Ishikawa (cell line): Measurements from ENCODE around the gene DPF1.

Experiments
- CEBPB ChIP-seq: IDR thresholded peaks from 2 replicates; pipeline ENCODE4 v1.6.1; 2012
- CREB1 ChIP-seq: IDR thresholded peaks from 2 replicates; pipeline ENCODE4 v1.6.1; 2012; ENCODE audit warnings: low read depth
- EGR1 ChIP-seq: IDR thresholded peaks from 2 replicates; pipeline ENCODE4 v1.6.1; 2012
- EP300 ChIP-seq: IDR thresholded peaks from 2 replicates; pipeline ENCODE4 v1.6.1; 2012; ENCODE audit warnings: borderline replicate concordance
- FOXM1 ChIP-seq: IDR thresholded peaks from 2 replicates; pipeline ENCODE4 v1.6.1; 2012; ENCODE audit warnings: low read depth, borderline replicate concordance
- NFIC ChIP-seq: IDR thresholded peaks from 2 replicates; pipeline ENCODE4 v1.6.1; 2012
- RAD21 ChIP-seq: IDR thresholded peaks from 2 replicates; pipeline ENCODE4 v1.6.1; 2012; ENCODE audit warnings: low read depth
- TAF1 ChIP-seq: IDR thresholded peaks from 2 replicates; pipeline ENCODE4 v1.6.1; 2012; ENCODE audit warnings: low read depth, mild to moderate bottlenecking
- TCF12 ChIP-seq: IDR thresholded peaks from 2 replicates; pipeline ENCODE4 v1.6.1; 2012; ENCODE audit warnings: low read depth
- TEAD4 ChIP-seq: IDR thresholded peaks from 2 replicates; pipeline ENCODE4 v1.6.1; 2012
- YY1 ChIP-seq: IDR thresholded peaks from 2 replicates; pipeline ENCODE4 v1.6.1; 2012; ENCODE audit warnings: low read depth
- ZBTB7A ChIP-seq: IDR thresholded peaks from 2 replicates; pipeline ENCODE4 v1.6.1; 2012; ENCODE audit warnings: low read depth
- TF ChIP-seq, protein P1 (sequence below): IDR thresholded peaks from 2 replicates; pipeline ENCODE4 v1.6.1; 2012; ENCODE audit warnings: low read depth, mild to moderate bottlenecking
- TF ChIP-seq, protein P2 (sequence below): IDR thresholded peaks from 2 replicates; pipeline ENCODE4 v1.6.1; 2012
- TF ChIP-seq, protein P3 (sequence below): IDR thresholded peaks from 2 replicates; pipeline ENCODE4 v1.6.1; 2012

The DPF1 gene

DNA sequence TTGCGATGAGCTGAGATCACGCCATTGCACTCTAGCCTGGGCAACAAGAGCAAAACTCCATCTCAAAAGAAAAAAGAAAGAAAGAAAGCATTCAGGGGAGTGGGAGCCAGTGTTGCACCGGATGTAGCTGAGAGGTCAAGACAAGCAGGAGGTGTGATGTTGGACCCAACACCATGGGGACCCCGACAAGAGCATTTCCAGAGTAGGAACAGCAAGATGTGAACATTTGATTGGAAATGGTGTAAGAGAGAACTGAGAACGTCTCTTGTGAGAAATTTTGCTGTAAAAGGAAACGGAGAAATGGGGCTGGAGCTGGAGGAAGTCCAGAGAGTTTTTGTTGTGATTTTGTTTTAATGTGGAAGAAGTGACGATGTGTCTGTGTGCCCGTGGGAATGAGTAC is 15.8 kb upstream of the DPF1 start:
- TF ChIP-seq FOXM1 (no peak), TAF1 (no peak), EP300 (no peak), RAD21 (no peak), NFIC (no peak), ZBTB7A (no peak), TEAD4 (no peak), TCF12 (no peak), YY1 (no peak), CEBPB (no peak), EGR1 (no peak)
- TF ChIP-seq, protein P1, sequence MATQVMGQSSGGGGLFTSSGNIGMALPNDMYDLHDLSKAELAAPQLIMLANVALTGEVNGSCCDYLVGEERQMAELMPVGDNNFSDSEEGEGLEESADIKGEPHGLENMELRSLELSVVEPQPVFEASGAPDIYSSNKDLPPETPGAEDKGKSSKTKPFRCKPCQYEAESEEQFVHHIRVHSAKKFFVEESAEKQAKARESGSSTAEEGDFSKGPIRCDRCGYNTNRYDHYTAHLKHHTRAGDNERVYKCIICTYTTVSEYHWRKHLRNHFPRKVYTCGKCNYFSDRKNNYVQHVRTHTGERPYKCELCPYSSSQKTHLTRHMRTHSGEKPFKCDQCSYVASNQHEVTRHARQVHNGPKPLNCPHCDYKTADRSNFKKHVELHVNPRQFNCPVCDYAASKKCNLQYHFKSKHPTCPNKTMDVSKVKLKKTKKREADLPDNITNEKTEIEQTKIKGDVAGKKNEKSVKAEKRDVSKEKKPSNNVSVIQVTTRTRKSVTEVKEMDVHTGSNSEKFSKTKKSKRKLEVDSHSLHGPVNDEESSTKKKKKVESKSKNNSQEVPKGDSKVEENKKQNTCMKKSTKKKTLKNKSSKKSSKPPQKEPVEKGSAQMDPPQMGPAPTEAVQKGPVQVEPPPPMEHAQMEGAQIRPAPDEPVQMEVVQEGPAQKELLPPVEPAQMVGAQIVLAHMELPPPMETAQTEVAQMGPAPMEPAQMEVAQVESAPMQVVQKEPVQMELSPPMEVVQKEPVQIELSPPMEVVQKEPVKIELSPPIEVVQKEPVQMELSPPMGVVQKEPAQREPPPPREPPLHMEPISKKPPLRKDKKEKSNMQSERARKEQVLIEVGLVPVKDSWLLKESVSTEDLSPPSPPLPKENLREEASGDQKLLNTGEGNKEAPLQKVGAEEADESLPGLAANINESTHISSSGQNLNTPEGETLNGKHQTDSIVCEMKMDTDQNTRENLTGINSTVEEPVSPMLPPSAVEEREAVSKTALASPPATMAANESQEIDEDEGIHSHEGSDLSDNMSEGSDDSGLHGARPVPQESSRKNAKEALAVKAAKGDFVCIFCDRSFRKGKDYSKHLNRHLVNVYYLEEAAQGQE = no peak
- TF ChIP-seq, protein P2, sequence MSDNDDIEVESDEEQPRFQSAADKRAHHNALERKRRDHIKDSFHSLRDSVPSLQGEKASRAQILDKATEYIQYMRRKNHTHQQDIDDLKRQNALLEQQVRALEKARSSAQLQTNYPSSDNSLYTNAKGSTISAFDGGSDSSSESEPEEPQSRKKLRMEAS = no peak
- TF ChIP-seq, protein P3, sequence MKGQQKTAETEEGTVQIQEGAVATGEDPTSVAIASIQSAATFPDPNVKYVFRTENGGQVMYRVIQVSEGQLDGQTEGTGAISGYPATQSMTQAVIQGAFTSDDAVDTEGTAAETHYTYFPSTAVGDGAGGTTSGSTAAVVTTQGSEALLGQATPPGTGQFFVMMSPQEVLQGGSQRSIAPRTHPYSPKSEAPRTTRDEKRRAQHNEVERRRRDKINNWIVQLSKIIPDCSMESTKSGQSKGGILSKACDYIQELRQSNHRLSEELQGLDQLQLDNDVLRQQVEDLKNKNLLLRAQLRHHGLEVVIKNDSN = no peak

DNA sequence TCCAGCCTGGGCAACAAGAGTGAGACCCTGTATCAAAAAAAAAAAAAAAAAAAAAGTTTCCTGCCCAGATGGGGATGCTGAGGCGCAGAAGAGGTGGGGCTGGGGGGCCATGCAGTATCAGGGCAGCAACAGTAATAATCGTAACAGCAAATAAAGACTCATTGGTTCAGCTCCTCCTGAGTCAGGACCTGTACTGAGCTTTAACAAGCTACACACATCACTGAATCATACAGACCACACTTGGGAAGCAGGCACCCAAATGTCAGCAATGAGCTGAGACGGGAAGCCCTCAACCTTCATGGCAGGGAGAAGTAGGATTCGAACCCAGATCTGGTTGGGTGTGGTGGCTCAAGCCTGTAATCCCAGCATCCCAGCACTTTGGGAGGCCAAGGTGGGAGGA is 10.6 kb upstream of the DPF1 start:
- TF ChIP-seq EP300 = no peak
- TF ChIP-seq EGR1 = no peak
- TF ChIP-seq TAF1 = no peak
- TF ChIP-seq RAD21 = no peak
- TF ChIP-seq TCF12 = no peak

DNA sequence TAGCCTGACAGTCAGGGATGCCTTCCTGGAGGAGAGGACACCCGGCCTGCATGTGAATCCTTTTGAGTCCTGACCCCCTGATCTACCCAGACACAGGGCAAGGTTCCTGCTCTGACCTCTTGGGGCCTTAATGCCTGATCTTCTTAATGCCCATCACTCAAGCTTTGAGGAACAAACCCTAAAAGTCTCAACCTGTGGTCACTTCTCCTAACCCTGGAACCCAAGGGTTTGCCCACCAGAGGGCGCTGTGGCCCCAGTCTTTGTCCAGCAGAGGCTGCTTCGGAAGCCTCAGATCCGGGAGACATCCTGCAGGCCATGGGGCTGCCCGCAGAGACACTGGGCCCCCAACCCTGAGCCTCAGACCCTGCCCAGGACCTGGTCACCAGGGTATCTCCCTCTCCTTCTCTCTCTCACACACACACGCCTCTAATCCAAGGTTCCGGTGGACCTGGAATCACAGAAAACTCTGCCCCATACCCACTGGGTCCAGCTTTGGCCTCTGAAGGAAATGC is 9.8 kb upstream of the DPF1 start:
- TF ChIP-seq ZBTB7A = no peak
- no peak for TF ChIP-seq YY1
- peak; percentile 94 for TF ChIP-seq RAD21

DNA sequence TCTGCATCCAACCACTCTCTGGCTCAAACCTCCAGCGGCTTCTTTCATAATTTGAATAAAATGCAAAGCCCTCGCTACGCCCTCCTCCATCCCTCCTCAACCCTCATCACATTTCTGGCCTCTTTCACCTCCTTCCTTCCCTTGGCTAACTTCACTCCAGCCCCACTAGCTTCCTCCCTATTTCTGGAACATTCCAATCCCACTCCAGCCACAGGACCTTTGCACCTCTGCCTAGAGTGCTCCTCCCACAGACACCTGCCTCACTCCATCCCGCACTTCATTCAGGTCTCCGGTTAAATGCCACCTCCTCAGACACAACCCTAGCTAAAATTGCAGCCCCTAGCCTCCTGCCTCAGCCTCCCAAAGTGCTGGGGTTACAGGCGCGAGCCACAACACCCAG is 7.9 kb upstream of the DPF1 start:
- no peak for TF ChIP-seq NFIC
- no peak for TF ChIP-seq TCF12
- no peak for TF ChIP-seq RAD21
- no peak for TF ChIP-seq EP300
- TF ChIP-seq EGR1 = no peak
- no peak for TF ChIP-seq TAF1
- TF ChIP-seq, protein P2 = no peak
- no peak for TF ChIP-seq YY1
- TF ChIP-seq, protein P3 = no peak
- TF ChIP-seq CEBPB = no peak
- TF ChIP-seq FOXM1 = no peak
- no peak for TF ChIP-seq ZBTB7A
- no peak for TF ChIP-seq TEAD4
- no peak for TF ChIP-seq CREB1
- TF ChIP-seq, protein P1 = no peak

DNA sequence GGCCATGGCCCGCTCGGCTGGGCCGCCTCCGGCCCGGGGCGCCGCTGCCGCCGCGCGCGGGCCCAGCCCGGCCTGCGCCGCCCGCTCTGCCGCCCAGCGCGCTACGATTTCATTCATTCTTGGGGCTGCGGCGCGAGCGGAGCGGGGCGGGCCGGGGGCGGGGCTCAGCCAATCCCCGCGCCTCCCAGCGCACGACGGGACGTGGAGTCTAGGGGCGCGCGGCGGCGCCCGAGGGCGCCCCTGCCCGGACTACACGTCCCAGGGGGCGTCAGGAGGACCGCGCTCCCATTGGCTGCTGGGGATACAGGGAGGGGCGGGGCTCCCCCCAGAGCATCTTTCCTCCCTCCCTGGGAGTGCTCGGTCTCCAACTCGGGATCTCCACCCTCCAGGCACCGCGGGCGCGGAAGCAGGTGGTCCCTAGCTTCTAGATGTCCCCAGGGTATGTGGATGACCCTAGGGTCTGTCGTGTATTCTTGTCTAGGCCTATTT is 5.6 kb upstream of the DPF1 start:
- no peak for TF ChIP-seq TCF12
- no peak for TF ChIP-seq YY1
- TF ChIP-seq CREB1 = no peak
- TF ChIP-seq FOXM1 = no peak
- TF ChIP-seq CEBPB = no peak
- TF ChIP-seq, protein P3 = no peak
- no peak for TF ChIP-seq NFIC
- TF ChIP-seq TAF1 = no peak
- TF ChIP-seq TEAD4 = no peak
- no peak for TF ChIP-seq EP300
- TF ChIP-seq EGR1 = no peak
- TF ChIP-seq, protein P1 = no peak
- TF ChIP-seq, protein P2 = no peak
- TF ChIP-seq RAD21 = no peak
- TF ChIP-seq ZBTB7A = no peak
